ENCODE results near the gene CISTR. TPM values are rescaled to one million over a fixed set of nuclear protein-coding genes. Genes with fewer than 3 reads are reported as not detected.
"Not testable (repeated sequence)": the region's sequence is repeated elsewhere in the genome, so short reads cannot be mapped to it uniquely, and the experiment has no call there.

CISTR gene
- total and polyA plus RNA-seq, 2 donors, result not detected

DNA sequence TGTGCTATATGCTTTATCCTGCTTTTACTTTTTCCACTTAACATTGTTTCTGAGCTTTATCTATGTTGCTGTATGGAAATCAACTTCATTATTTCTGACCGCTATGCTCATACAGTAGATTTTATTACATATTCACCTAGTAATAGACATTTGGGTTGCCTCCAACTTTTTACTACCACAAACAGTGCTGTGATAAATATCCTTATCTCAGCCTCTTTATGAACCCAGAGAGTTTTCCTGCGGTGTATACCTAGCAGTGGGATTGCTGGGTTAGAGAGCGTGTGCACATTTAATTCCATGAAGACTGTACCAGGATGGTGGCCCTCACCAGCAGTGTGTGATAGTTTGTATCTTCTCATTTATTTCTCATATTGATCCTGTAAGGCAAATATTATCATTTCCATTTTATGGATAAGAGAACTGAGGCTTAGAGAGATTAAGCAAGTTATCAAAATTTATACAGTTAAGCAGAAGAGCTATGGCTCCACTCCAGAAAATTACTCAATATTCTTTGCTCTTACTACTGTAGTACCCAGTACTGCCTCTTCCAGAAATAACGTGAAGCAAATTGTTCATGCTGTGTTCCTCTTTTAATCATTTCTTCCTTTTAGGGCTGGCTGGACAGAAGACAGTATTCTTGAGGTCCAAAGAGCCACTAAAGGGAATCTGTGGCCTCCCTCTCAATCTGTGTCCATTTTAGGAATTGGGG, 26.3 kb upstream of the CISTR start:
- Histone ChIP-seq H3K27ac (ENCODE audit: low read depth) (no peak overlapping the region), H3K4me3 (ENCODE audit: low read depth, low read length) (no peak overlapping the region), H3K36me3 (ENCODE audit: insufficient read depth) (no peaks in the 10 kb centered on the region), H3K4me1 (ENCODE audit: insufficient read depth) (no peaks in the 10 kb centered on the region)
- WGBS, result 61% methylated on average over 4 of the region's 4 CpGs
- no peak for DNase-seq (ENCODE audit: extremely low spot score)

DNA sequence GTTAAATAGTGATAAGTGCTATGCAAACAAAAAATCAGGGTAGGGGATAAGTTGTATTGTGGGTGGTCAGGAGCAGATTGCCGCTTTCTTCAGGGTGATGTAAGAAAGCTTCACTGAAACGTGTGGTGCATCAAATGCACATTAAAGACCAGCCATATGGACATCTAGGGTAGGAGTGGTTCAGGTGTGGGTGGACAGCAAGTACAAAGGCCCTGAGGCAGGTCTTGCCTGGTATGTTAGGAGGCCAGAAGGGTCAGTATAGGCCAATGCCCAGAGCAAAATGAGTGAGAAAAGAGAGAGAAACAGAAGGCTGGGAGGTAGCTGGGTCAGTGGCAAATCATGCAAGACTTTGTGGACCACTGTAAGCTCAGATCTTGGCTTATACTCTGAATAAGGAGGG, 25.6 kb upstream of the CISTR start:
- WGBS, result 76% methylated on average over 2 of the region's 2 CpGs
- Histone ChIP-seq H3K4me3 (ENCODE audit: low read depth, low read length) (no peak overlapping the region), H3K36me3 (ENCODE audit: insufficient read depth) (no peaks in the 10 kb centered on the region), H3K27ac (ENCODE audit: low read depth) (no peak overlapping the region), H3K4me1 (ENCODE audit: insufficient read depth) (no peaks in the 10 kb centered on the region)
- no peak for DNase-seq (ENCODE audit: extremely low spot score)

DNA sequence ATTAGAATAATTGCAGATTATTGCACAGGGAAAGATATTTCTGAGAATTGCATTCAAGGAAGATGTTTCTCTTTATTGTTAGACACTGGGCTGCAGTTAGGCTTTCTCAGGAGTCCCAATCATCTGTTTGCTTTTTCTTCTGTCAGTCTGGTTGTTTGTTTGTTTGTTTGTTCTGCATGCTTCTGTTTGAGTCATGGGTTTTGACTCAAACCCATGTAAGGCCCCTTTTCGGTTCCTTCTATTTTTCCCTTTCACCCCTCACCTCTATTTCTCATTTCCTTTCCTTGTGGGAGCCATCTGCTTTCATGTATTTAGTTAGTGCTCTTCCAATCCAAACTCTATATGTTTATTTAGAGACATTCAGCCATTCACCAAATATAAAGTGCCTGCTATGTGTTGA, 25.1 kb upstream of the CISTR start:
- no peaks in the 10 kb centered on the region for H3K36me3 ChIP-seq (ENCODE audit: insufficient read depth)
- H3K4me3 ChIP-seq (ENCODE audit: low read depth, low read length), result no peak overlapping the region
- 87% methylated on average over 1 of the region's 1 CpG for WGBS
- DNase-seq (ENCODE audit: extremely low spot score), result no peak
- H3K4me1 ChIP-seq (ENCODE audit: insufficient read depth), result no peaks in the 10 kb centered on the region
- no peak overlapping the region for H3K27ac ChIP-seq (ENCODE audit: low read depth)

DNA sequence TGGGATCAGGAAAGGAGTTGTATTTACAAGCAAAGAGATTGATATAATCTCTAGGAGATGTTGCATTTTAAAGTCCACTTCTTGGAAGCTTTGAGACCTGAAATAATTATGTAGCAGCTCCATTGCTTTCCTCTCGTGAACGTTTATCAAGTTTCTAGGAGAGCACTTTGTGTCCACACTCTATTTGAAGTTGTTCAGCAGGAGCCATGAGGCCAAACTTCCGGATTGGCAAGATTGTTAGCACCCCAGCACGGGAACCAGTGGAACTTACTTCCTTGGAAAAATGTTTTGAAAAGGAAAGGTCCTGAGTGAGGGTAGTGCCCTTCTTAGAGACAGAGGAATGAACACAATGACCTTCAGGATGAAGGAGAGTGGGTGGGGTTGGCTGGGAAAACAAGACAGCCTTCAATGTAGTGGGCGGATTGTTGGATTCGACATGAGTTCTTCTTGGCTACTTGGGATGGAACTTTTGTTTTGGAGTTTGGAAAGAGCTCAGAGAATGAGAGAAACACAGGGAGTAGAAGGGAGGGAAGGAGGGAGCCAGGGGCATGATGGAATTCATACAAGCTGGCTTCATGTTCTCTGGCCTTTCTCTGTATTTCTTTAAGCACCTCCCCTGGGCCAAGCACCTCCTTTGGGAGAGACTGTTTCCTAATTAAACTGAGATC, 23.8 kb upstream of the CISTR start:
- WGBS, result 51% methylated on average over 6 of the region's 6 CpGs
- no peak for DNase-seq (ENCODE audit: extremely low spot score)
- no peaks in the 10 kb centered on the region for H3K4me1 ChIP-seq (ENCODE audit: insufficient read depth)
- no peak overlapping the region for H3K4me3 ChIP-seq (ENCODE audit: low read depth, low read length)
- H3K36me3 ChIP-seq (ENCODE audit: insufficient read depth), result no peaks in the 10 kb centered on the region
- no peak overlapping the region for H3K27ac ChIP-seq (ENCODE audit: low read depth)

DNA sequence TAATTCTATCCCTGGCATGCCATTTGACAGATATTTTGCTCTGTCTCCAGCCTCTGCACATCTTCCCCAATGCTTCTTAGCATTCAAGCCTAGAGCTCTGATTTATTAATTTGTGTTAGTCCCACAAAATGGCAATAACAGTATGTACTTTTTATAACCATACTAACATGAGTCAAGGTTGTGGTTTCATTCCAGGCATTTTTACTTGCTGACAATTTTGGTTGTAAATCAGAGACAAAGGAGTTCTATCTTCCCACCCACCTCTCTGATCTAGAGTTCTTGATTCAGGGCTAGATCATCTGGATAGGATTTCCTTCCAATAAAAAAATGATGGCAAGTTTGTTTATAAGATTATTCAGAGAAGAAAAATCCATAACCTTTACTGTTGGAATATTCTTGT, 18.5 kb upstream of the CISTR start:
- no peak for DNase-seq (ENCODE audit: extremely low spot score)
- Histone ChIP-seq H3K36me3 (ENCODE audit: insufficient read depth) (no peaks in the 10 kb centered on the region), H3K27ac (ENCODE audit: low read depth) (no peak overlapping the region), H3K4me3 (ENCODE audit: low read depth, low read length) (no peak overlapping the region), H3K4me1 (ENCODE audit: insufficient read depth) (no peaks in the 10 kb centered on the region)

DNA sequence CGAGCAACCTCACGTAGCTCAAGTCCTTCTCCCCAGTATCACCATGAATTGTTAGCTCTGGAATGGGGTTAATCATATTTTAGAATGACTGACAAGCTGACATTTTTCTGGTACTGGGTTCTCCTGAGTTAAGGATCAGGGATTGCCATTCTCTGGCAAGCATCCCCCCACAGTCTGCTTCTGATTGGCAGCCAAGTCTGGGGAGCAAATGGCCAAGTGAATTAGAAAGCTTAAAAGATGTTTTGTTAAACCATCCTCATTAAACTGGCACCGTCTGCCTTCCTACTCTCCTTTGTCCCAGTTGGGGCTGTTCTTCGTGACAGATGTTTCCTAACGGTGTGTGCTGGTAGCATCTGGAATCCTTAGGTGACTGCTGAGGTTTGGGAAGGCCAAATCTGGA, 17.2 kb upstream of the CISTR start:
- WGBS, result 75% methylated on average over 5 of the region's 5 CpGs
- DNase-seq (ENCODE audit: extremely low spot score), result no peak
- no peaks in the 10 kb centered on the region for H3K4me1 ChIP-seq (ENCODE audit: insufficient read depth)
- no peaks in the 10 kb centered on the region for H3K36me3 ChIP-seq (ENCODE audit: insufficient read depth)
- no peak overlapping the region for H3K27ac ChIP-seq (ENCODE audit: low read depth)
- H3K4me3 ChIP-seq (ENCODE audit: low read depth, low read length), result no peak overlapping the region

DNA sequence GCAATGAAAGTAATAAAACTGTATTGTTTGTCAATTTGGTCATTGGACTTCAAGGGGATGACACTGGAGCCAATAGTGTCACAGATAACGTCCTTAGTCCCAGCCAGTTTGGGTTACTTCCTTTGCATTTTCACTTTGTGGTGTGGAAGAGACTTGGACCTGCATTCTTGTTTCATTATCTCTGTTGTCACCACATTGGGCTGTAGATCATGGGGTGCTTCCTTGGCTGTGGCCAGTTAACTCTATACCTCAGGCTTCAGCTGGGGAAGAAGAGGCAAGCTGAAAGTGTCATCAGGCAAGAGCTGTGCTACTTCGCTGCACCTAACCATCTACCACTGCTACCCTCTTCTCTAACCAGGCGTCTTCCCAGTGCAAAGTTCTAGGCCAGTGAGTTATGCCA, 15.1 kb upstream of the CISTR start:
- WGBS, result 81% methylated on average over 3 of the region's 3 CpGs
- Histone ChIP-seq H3K4me3 (ENCODE audit: low read depth, low read length) (no peak overlapping the region), H3K4me1 (ENCODE audit: insufficient read depth) (no peaks in the 10 kb centered on the region), H3K27ac (ENCODE audit: low read depth) (no peak overlapping the region), H3K36me3 (ENCODE audit: insufficient read depth) (no peaks in the 10 kb centered on the region)
- no peak for DNase-seq (ENCODE audit: extremely low spot score)

DNA sequence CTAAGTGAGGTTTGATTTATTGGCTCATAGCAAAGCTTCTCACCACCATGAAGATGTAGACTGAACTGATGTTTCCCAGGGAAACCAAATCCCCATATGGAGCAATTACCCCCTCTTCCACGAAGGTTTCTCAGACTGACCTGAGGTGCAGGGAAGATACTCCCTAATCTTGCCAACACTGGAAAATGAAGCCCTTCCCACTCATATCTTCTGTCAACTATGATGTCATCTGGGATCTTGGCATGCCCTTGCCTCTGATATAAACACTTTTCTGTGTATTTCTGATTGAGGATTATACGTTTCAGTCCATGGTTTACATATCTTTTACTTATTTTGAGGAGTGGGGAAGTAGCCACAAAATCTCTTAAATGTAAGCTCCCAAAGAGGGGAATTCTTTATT, 14.1 kb upstream of the CISTR start:
- Histone ChIP-seq H3K36me3 (ENCODE audit: insufficient read depth) (no peaks in the 10 kb centered on the region), H3K4me1 (ENCODE audit: insufficient read depth) (no peaks in the 10 kb centered on the region), H3K4me3 (ENCODE audit: low read depth, low read length) (no peak overlapping the region), H3K27ac (ENCODE audit: low read depth) (no peak overlapping the region)
- DNase-seq (ENCODE audit: extremely low spot score), result no peak
- 51% methylated on average over 2 of the region's 2 CpGs for WGBS

DNA sequence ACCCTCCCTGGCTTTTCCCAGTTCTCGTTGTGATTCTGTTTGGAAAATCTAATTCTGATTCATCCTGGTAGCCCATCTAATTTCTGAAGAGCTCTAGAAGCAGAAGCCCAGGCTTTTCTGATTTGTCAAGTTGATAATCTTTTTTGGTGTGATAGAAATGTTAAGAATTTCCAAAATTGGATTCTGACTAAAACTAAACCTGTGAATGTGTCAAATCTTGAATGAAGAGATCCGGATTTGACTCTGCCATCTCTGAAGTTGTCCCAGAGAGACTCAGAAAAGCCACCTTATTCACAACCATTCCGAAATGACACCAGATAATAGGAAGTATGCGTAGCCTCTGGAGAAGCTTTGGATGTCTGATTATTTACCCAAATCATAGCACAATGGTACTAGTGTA, 12.8 kb upstream of the CISTR start:
- no peak for DNase-seq (ENCODE audit: extremely low spot score)
- Histone ChIP-seq H3K4me3 (ENCODE audit: low read depth, low read length) (no peak overlapping the region), H3K36me3 (ENCODE audit: insufficient read depth) (no peaks in the 10 kb centered on the region), H3K4me1 (ENCODE audit: insufficient read depth) (no peaks in the 10 kb centered on the region), H3K27ac (ENCODE audit: low read depth) (no peak overlapping the region)
- 87% methylated on average over 4 of the region's 4 CpGs for WGBS

DNA sequence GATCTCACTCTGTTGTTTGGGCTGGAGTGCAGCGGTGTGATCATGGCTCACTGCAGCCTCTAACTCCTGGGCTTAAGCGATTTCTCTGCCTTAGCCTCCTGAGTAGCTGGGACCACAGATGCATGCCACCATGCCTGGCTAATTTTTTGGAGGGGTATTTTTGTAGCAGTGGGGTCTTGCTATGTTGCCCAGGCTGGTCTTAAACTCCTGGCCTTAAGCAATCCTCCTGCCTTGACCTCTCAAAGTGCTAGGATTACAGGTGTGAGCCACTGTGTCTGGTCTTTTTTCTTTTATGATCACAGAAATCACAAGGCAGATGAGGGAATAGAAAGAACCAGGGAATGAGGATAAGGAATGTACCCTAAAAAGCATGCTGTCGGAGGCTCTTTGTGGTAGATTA, 11.0 kb upstream of the CISTR start:
- 95% methylated on average over 3 of the region's 3 CpGs for WGBS
- H3K4me3 ChIP-seq (ENCODE audit: low read depth, low read length); H3K36me3 ChIP-seq (ENCODE audit: insufficient read depth); H3K27ac ChIP-seq (ENCODE audit: low read depth); DNase-seq (ENCODE audit: extremely low spot score); H3K4me1 ChIP-seq (ENCODE audit: insufficient read depth): not testable (repeated sequence)

DNA sequence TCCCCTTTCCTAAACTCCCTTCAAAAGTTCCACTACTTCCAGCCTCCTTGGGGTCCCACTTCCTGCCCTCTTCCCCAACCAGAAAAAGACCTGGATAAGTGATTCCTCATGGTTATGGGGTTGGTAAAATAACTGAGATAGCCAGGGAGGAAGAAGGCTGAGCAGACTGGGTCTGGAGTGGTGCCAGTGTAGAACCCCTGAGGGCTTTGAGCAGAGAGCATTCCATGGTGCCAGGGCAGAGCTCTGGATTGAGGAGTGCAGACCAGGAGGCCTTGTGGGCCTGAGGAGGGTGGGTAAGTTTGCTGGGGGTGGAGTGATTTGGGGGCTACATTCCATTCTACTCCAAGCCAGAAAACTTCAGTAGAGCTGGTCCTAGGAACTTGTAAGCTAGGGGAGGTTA, 9.5 kb upstream of the CISTR start:
- Histone ChIP-seq H3K27ac (ENCODE audit: low read depth) (no peak overlapping the region), H3K36me3 (ENCODE audit: insufficient read depth) (no peaks in the 10 kb centered on the region), H3K4me1 (ENCODE audit: insufficient read depth) (peaks cover 2% of the 10 kb centered on the region), H3K4me3 (ENCODE audit: low read depth, low read length) (no peak overlapping the region)
- DNase-seq (ENCODE audit: extremely low spot score), result no peak

DNA sequence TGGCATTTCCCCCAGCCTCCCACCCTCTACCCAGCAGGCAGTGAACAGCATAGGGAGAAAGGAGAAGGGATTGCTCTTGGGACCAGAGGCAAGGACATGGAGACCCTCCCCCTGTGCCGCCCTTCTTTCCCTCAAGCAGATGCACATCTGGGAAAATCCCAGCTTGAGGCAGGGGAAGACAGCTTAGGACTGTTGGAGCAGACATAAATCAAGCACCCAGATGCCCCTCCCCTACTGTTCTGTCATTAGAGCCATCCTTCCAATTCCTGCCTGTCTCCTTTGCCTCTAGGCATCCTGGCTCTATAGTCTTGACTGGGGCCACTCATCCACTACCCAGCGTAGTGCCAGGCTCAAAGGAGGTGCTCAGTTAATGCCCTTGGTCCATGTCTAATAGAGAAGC, 7.5 kb upstream of the CISTR start:
- DNase-seq (ENCODE audit: extremely low spot score), result no peak
- 78% methylated on average over 2 of the region's 2 CpGs for WGBS
- H3K27ac ChIP-seq (ENCODE audit: low read depth), result no peak overlapping the region
- H3K36me3 ChIP-seq (ENCODE audit: insufficient read depth), result no peaks in the 10 kb centered on the region
- no peak overlapping the region for H3K4me3 ChIP-seq (ENCODE audit: low read depth, low read length)
- H3K4me1 ChIP-seq (ENCODE audit: insufficient read depth), result peaks cover 2% of the 10 kb centered on the region

DNA sequence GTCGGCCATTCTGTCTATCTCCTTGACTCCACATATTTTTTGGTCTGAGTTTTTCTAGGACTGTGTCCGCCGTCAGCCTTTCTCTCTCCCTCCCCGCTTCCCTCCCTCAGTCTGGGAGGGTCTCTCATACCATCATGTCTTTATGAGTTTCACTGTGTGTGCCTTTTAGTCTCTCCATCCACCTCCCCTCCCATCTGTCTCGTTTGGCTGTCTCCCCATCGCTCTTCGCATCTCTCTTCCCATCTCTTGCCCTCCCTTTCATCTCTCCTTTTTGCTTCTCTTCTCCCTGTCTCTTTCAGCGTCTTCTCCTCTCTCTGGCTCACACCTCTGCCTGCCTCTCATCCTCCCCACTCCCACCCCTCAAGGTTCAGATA, 6.9 kb upstream of the CISTR start:
- Histone ChIP-seq H3K36me3 (ENCODE audit: insufficient read depth) (no peaks in the 10 kb centered on the region), H3K4me3 (ENCODE audit: low read depth, low read length) (no peak overlapping the region), H3K27ac (ENCODE audit: low read depth) (no peak overlapping the region), H3K4me1 (ENCODE audit: insufficient read depth) (peaks cover 2% of the 10 kb centered on the region)
- WGBS, result 27% methylated on average over 8 of the region's 8 CpGs
- DNase-seq (ENCODE audit: extremely low spot score), result no peak

DNA sequence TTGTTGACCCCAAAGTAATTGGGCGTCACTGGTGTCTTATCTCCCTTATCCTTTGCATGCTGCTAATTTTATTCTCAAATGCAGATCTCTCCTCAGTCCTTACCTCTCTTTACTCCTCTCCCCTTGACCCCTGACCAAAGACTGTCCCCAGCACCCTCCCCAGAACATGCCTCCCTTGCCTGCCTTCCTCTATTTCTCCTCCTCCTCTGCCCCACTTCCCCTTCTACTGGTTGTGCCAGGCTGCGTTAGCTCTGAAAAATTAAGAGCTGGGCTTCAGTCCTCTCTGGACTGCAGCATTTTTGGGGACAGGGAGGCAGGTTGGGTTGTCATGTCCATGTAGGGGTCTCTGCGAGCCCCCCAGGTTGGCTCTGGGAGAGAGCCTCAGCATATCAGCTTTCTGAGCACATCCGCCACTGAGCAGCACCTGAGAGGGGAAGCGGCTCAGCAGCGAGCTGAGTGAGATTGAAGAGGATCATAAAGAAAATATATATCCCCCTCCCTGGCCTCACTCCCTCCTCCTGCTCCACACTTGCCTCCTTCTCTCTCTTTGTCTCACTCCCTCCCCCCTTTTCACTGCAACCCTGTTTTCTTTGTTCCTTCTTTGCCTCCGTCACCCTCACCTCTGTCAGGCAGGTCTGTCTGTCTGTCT, 6.4 kb upstream of the CISTR start:
- 43% methylated on average over 7 of the region's 7 CpGs for WGBS
- Histone ChIP-seq H3K27ac (ENCODE audit: low read depth) (no peak overlapping the region), H3K4me1 (ENCODE audit: insufficient read depth) (peaks cover 2% of the 10 kb centered on the region), H3K36me3 (ENCODE audit: insufficient read depth) (no peaks in the 10 kb centered on the region), H3K4me3 (ENCODE audit: low read depth, low read length) (no peak overlapping the region)
- no peak for DNase-seq (ENCODE audit: extremely low spot score)
